NT2/D1 (cell line): ENCODE data around the gene IQSEC3.

Source experiments
- DNase-seq: peaks from one replicate; pipeline ENCODE4 v3.0.0-alpha.2; 2011; ENCODE audit warnings: low read depth, low spot score
- H3K27me3 ChIP-seq: 2 replicates; pipeline ENCODE4 v1.6.0; 2011; ENCODE audit warnings: mild to moderate bottlenecking; ENCODE audit not compliant: insufficient read length, insufficient read depth
- H3K36me3 ChIP-seq: 2 replicates; pipeline ENCODE4 v1.6.1; 2011; ENCODE audit warnings: mild to moderate bottlenecking, low read length, mixed read lengths; ENCODE audit not compliant: insufficient read depth, insufficient read length
- H3K4me1 ChIP-seq: 2 replicates; pipeline ENCODE4 v1.5.1; 2011; ENCODE audit not compliant: insufficient read depth, insufficient read length
- H3K4me3 ChIP-seq: 2 replicates; pipeline ENCODE4 v1.5.1; 2011; ENCODE audit warnings: low read depth; ENCODE audit not compliant: insufficient read length
- H3K9ac ChIP-seq: 2 replicates; pipeline ENCODE4 v1.6.0; 2011; ENCODE audit warnings: low read depth; ENCODE audit not compliant: insufficient read length
- H3K9me3 ChIP-seq: 2 replicates; pipeline ENCODE4 v1.5.1; 2011; ENCODE audit warnings: mild to moderate bottlenecking, low read length; ENCODE audit not compliant: insufficient read depth
- SUZ12 ChIP-seq: IDR thresholded peaks from 2 replicates; pipeline ENCODE4 v1.6.1; 2011; ENCODE audit not compliant: insufficient read length, insufficient read depth; ENCODE audit errors: extremely low read depth
- YY1 ChIP-seq: IDR thresholded peaks from 2 replicates; pipeline ENCODE4 v1.6.1; 2011; ENCODE audit not compliant: insufficient read length, insufficient read depth
- ZNF274 ChIP-seq: IDR thresholded peaks from 2 replicates; pipeline ENCODE4 v1.6.1; 2011; ENCODE audit warnings: mild to moderate bottlenecking, low read depth, low read length

Gene IQSEC3

DNA sequence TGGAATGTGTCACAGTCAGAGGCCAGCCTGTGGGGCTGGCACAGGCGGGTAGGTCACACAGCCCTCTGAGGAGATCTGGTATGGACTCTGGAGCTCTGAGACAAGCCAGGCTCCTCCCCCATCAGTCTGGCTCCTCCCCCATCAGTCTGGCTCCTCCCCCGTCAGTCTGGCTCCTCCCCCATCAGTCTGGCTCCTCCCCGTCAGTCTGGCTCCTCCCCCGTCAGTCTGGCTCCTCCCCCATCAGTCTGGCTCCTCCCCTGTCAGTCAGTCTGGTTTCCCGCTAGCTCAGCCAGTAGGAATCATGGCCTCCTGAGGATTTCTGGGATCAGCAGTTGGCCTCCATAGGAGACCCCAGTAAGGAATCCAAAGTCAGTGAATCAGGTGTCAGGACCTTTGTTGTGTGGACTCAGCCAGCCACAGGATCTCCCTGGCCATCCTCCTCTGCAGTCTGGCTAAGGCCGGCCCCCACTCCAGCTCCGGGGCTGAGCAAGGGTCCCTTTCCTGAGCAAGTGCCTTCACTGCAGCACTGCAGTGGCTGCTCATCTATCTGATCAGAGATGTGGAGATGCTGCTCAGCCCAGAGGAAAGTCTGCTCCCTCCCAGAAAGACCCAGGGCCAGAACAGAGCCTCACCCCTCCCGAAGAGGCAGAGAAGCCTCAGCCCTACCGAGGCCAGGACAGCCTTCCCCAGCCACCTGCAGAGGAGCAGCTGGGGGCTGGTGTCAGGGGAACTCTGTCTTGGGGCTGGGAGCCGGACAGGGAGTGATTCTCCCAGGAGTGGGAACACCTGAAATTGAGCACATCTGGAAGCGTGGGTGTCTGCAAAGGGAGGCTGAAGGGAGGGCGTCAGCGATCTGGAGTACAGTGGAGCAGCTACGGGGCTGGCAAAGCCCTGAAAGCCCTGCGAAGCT is 35.7 kb downstream of the IQSEC3 start:
- Histone ChIP-seq H3K4me1 (peaks cover 24% of the 10 kb centered on the region), H3K9ac (no peak overlapping the region), H3K27me3 (peaks cover 26% of the 10 kb centered on the region), H3K9me3 (no peaks in the 10 kb centered on the region; the same call in 1 of the 2 replicates), H3K36me3 (no peaks in the 10 kb centered on the region), H3K4me3 (no peak overlapping the region)
- DNase-seq: no peak
- TF ChIP-seq ZNF274 (no peak), SUZ12 (no peak), YY1 (no peak)

DNA sequence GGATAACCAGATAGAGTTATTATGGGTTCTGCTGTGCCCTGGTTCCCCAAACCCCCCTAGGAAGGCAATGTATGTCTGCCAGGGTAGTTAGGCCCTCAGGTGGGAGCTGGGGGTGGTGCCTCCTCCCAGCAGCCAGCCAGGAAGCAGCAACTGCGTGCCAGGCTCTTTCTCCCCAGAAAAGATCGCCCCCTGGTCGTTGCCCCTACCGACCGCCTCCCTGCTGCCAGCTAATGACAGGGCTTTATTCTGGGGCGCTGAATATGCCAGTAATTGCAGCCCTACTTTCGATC is 36.3 kb downstream of the IQSEC3 start:
- DNase-seq: no peak
- H3K36me3 ChIP-seq: no peaks in the 10 kb centered on the region

DNA sequence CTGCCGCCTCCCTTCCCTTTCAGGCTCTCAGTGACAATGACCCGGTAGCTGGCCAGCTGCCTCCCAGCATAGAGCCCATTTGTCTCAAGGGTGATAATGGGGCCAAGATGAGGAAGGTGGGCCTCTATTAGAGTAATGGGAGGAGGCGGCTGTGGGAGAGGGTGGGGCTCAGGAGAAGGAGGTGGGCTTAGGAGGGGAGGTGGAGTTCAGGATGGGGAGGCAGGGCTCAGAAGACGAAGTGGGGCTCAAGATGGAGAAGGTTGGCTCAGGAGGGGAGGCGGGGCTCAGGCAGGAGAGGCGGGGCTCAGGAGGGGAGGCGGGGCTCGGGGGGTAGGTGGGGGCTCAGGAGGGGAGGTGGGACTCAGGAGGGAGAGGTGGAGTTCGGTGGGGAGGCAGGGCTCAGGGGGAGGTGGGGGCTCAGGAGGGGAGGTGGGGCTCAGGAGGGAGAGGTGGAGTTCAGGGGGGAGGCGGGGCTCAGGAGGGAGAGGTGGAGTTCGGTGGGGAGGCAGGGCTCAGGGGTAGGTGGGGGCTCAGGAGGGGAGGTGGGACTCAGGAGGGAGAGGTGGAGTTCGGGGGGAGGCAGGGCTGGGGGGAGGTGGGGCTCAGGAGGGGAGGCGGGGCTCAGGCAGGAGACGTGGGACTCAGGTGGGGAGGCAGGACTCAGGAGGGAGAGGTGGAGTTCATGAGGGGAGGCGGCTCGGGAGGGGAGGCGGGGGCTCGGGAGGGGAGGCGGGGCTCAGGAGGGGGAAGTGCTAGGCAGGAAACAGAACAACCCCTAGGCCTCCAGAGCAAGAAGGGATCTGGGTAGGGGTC is 36.8 kb downstream of the IQSEC3 start:
- Histone ChIP-seq H3K9me3 (no peaks in the 10 kb centered on the region; the same call in 1 of the 2 replicates), H3K4me1 (peaks cover 17% of the 10 kb centered on the region), H3K4me3 (no peak overlapping the region), H3K36me3 (no peaks in the 10 kb centered on the region), H3K27me3 (peaks cover 24% of the 10 kb centered on the region), H3K9ac (no peak overlapping the region)
- TF ChIP-seq SUZ12 (no peak), ZNF274 (no peak), YY1 (no peak)
- DNase-seq: no peak

More for the DNA sequence above, 36.3 kb downstream of the IQSEC3 start:
- Histone ChIP-seq H3K27me3 (peaks cover 26% of the 10 kb centered on the region), H3K4me1 (peaks cover 21% of the 10 kb centered on the region), H3K9ac (peak overlapping the region; percentile 9), H3K4me3 (no peak overlapping the region), H3K9me3 (no peaks in the 10 kb centered on the region; the same call in 1 of the 2 replicates)
- TF ChIP-seq ZNF274 (no peak), SUZ12 (no peak), YY1 (no peak)

- no peak overlapping the region for H3K9ac ChIP-seq
- peaks cover 7% of the 10 kb centered on the region for H3K4me1 ChIP-seq
- no peak overlapping the region for H3K4me3 ChIP-seq
- TF ChIP-seq ZNF274 (no peak), SUZ12 (no peak), YY1 (no peak)
- no peaks in the 10 kb centered on the region; the same call in 1 of the 2 replicates for H3K9me3 ChIP-seq
- H3K36me3 ChIP-seq: no peaks in the 10 kb centered on the region
- DNase-seq: no peak
- peaks cover 20% of the 10 kb centered on the region for H3K27me3 ChIP-seq
These were observed 38.0 kb downstream of the IQSEC3 start for GRCh38 chr12:104551-105081.

GRCh38 chr12:105696-106095 is 39.1 kb downstream of the IQSEC3 start:
- Histone ChIP-seq H3K4me3 (no peak overlapping the region), H3K4me1 (peaks cover 7% of the 10 kb centered on the region), H3K36me3 (no peaks in the 10 kb centered on the region), H3K9ac (no peak overlapping the region), H3K9me3 (no peaks in the 10 kb centered on the region; the same call in 1 of the 2 replicates), H3K27me3 (peaks cover 11% of the 10 kb centered on the region)
- no peak for DNase-seq
- no peak for TF ChIP-seq SUZ12

- Histone ChIP-seq H3K4me1 (peaks cover 7% of the 10 kb centered on the region), H3K4me3 (no peak overlapping the region), H3K9me3 (no peaks in the 10 kb centered on the region; the same call in 1 of the 2 replicates), H3K9ac (no peak overlapping the region), H3K36me3 (no peaks in the 10 kb centered on the region), H3K27me3 (peaks cover 6% of the 10 kb centered on the region)
- no peak for TF ChIP-seq ZNF274
- TF ChIP-seq YY1: no peak
- TF ChIP-seq SUZ12: no peak
- no peak for DNase-seq
These were observed 39.6 kb downstream of the IQSEC3 start for GRCh38 chr12:106118-106591.

DNA sequence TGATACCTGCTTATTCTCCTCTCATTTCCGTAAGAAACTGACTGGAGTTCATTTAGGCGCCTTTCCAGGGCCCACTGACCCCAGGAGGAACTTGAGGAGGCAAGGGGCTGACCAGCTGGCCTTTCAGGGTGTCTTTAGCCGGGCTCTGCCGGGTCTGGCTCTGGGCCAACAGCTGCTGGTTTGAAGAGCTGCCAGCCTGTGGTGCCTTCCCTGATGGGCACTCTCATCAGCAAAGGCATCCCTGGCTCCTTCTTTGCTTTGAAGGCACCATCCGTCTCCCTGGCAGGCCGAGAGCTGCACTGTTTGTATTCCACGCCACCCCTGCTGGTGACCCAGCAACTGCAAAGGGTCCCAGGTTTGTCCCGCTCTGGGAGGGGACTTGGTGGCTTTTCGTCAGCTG is 42.0 kb downstream of the IQSEC3 start:
- TF ChIP-seq YY1: no peak
- no peak for TF ChIP-seq SUZ12
- TF ChIP-seq ZNF274: no peak

More for the DNA sequence above, 42.0 kb downstream of the IQSEC3 start:
- Histone ChIP-seq H3K4me3 (no peak overlapping the region), H3K4me1 (peaks cover 3% of the 10 kb centered on the region), H3K9me3 (no peaks in the 10 kb centered on the region), H3K36me3 (no peaks in the 10 kb centered on the region), H3K27me3 (no peaks in the 10 kb centered on the region), H3K9ac (no peak overlapping the region)
- no peak for DNase-seq
